GM21717 (cell line): ENCODE measurements around the gene NR4A1.

ENCODE experiments used
- ATAC-seq: cut with Tn5 transposase; IDR thresholded peaks from one replicate; pipeline ENCODE4 v1.9.1; 2021; ENCODE audit warnings: mild to moderate bottlenecking, moderate library complexity; ENCODE audit not compliant: unreplicated experiment

NR4A1 gene

DNA sequence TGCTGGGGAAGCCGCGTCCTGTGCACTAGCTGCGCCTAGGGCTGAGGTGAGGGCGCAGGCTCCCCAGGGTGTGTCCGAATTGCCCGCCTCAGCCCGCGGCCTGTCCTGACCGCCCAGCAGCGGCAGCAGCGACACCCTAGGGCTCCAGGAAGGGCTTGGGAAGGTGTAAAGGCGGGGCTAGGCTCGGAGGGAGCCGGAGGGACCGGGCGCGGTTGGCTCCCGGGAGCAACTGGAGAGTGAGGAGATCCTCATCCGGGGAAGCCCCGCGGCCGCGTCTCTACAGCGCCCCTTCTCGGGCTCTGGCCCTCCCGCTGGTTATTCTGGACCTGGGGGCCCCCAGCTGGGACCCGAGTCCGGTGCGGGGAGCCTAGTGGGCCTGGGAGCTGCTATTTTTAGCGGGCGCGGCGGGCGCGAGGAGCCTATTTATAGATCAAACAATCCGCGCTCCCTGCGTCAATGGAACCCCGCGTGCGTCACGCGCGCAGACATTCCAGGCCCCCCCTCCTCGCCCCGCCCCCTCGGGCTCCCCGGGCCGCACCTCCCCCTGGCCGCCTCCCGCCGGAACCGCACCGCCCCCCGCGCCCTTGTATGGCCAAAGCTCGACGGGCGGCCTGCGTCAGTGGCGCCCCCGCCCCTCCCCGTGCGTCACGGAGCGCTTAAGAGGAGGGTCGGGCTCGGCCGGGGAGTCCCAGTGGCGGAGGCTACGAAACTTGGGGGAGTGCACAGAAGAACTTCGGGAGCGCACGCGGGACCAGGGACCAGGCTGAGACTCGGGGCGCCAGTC is at the start of gene NR4A1:
Gene NR4A1 (plus strand): TSS at position 685 of the 784 bp plus-strand sequence. CDS start 2,887 bp downstream, outside the sequence.
- peak; percentile 76 for ATAC-seq

DNA sequence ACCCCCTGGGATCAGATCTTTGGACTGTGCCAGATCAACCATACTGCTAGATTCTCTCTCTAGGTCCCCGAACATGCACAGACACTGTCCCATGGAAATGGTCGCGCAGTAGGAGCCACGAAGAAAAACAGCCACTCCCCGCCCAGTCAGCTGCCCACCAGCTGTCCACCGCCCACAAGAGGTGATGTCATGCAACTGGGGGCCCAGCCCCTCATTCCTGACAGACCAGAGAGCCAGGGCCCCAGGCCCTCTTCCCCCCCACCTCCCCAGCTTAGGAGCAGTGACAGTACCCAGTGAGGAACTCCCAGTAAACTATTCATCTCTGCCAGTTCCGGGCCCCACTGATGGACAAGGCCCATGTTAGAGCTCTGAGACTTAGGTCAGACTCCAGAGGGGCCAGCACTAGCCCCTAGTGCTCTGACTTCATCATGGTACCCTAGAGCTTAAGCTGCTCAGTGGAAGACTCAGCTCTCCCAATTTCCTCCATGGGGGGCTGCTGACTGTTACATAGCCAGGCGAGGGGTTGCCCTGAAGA is 48.2 kb upstream of the NR4A1 start:
- no peak for ATAC-seq

DNA sequence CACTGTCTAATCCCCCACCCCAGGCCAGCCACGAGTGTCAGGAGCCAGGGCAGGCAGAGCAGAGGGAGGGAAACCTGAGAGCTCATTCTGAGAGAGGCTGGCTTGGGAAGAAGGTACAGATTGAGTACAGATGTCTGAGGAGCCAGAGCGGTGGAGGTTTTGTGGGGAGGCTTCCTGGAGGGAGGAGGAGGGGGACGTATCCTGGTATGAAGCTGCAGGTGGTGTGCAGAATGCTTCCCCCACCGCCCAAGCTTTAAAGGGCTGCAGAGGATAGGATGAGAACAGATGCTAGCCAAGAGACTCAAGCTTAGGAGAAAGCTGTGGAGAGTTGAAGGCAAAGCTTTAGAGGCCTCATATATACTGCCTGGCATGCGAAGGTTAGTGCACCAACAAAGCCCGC is 47.7 kb upstream of the NR4A1 start:
- no peak for ATAC-seq

- ATAC-seq: no peak
These were observed 47.1 kb upstream of the NR4A1 start for GRCh38 chr12:52004042-52004648.

- no peak for ATAC-seq
These were observed 45.9 kb upstream of the NR4A1 start for GRCh38 chr12:52005218-52005902.

GRCh38 chr12:52005903-52006703 is 45.1 kb upstream of the NR4A1 start:
- peak; percentile 59 for ATAC-seq

DNA sequence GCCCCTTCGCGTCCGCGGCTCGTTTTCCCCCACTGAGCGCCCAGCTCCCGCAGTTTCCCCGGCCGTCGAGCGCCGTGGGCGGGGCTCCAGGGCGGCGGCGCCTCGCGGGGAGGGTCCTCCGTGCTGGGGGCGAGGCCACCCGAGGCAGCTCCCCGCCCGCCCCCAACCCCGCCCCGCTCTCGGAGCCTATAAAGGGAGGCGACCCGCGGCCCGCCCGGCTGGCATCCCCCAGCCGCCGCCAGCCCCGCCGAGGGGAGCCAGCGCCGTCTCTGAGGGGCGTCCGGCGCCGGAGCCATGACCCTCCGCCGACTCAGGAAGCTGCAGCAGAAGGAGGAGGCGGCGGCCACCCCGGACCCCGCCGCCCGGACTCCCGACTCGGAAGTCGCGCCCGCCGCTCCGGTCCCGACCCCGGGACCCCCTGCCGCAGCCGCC is 44.5 kb upstream of the NR4A1 start, which contains the start of gene TAMALIN:
Gene TAMALIN (plus strand): TSS at position 221 of the 432 bp plus-strand sequence. CDS start 74 bp downstream, at position 295.
- no peak for ATAC-seq

DNA sequence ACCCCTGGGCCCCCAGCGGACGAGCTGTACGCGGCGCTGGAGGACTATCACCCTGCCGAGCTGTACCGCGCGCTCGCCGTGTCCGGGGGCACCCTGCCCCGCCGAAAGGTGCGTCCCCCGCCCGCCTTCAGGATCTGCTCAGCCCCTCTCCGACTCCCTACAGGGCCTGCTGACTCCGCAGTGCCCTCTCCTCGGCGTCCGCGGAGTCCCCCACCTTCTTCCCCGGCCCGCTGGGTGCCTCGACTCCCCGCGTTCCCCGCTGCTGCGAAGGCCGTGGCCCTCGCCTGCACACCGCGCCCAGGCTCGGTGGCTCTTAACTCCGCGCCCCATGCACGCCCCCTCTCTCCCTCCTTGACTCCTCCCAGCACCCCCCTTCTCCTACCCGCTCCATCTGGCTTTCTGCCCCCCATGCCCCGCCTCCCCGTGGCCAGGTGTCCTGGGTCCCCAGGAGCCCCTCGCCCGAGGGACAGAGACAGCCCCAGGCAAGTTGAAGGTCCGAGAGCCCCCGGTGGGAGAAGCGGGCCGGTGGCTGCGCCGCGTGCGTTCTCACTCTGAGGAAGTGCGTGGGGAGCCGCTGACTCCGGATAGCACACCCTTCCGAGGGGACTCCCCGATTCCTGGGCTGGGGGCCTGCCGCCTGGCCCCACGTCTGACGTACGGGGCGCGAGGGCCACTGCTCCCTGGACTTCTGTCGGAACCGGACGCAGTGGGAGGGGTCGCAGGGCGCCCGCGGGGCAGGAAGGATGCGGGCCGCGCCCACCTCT is 43.9 kb upstream of the NR4A1 start:
- ATAC-seq: no peak

GRCh38 chr12:52007982-52008510 is 43.2 kb upstream of the NR4A1 start:
- ATAC-seq: no peak

GRCh38 chr12:52009081-52009751 is 42.0 kb upstream of the NR4A1 start:
- no peak for ATAC-seq

DNA sequence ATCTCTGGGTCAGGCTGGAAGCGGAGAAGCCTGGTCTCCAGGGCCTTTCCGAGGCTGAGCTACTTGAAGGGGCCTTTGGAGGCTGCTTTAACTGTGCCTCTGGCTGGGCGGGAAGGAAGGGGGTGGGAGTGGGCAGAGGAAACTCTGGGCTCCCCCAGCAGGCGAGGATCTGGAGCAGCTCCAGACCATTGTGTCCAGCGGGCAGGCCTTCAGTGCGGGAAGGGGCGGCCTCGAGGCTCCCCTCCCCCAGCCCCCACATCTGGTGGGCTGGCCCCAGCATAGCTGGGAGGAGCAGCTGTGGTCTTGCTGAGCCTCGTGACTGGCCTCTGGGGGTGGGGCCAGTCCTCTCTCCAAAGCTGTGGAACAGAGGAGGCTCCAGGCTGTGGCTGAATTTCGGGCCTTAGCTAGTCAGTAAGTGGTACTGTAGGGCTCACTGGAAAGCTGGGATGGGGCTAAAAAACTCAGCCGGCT is 41.1 kb upstream of the NR4A1 start:
- ATAC-seq: no peak

GRCh38 chr12:52010692-52011601 is 40.3 kb upstream of the NR4A1 start:
- ATAC-seq: no peak

DNA sequence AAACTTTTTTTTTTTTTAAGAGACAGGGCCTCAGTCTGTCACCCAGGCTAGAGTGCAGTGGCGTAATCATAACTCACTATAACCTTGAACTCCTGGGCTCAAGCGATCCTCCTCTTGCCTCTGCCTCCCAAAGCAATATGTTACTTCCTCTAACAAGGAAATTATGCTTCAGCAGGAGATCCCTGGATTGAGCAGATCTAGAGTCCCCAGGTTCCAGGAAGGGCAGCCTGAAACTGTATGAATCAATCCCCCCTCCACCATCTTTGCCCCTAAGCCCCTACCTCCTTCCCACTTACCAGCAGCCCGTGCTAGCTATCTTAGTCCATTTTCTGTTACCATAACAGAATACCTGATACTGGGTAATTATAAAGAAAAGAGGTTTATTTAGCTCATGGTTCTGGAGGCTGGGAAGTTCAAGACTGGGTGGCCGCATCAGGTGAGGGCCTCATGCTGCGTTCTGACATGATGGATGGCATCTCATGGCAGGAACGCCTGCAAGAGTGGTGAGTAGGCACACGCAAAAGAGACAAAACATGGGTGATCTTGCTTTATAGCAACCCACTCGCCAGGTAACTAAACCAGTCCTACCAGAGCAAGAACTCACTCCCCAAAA is 39.5 kb upstream of the NR4A1 start:
- ATAC-seq: no peak

- ATAC-seq: no peak
These were observed 37.5 kb upstream of the NR4A1 start for GRCh38 chr12:52013626-52014310.

DNA sequence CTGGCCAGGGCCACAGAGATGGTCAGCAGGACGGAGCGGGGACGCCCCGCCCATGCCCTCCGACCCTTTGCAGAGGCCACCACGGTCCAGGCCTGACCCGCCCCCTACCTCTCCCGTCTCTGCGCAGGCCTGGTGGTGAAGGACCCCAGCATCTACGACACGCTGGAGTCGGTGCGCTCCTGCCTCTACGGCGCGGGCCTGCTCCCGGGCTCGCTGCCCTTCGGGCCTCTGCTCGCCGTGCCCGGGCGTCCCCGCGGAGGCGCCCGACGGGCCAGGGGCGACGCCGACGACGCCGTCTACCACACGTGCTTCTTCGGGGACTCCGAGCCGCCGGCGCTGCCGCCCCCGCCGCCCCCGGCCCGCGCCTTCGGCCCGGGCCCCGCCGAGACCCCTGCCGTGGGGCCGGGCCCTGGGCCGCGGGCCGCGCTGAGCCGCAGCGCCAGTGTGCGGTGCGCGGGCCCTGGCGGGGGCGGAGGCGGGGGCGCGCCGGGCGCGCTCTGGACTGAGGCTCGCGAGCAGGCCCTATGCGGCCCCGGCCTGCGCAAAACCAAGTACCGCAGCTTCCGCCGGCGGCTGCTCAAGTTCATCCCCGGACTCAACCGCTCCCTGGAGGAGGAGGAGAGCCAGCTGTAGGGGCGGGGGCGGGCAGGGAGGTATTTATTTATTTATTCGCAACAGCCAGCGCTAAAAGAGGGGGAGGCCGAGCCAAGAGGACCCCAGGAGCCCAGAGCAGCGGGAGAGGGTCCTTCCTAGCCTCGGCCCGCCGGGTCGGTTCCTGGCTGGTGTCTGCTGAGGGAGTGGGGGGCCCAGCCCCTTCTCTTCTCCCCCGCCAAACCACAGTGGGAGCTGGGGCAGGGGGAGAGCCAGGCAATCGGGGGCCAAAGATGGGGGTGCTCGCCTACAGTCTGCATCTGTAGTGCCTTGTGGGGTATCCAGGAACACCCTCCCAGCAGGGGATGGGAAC is 36.4 kb upstream of the NR4A1 start:
- no peak for ATAC-seq

DNA sequence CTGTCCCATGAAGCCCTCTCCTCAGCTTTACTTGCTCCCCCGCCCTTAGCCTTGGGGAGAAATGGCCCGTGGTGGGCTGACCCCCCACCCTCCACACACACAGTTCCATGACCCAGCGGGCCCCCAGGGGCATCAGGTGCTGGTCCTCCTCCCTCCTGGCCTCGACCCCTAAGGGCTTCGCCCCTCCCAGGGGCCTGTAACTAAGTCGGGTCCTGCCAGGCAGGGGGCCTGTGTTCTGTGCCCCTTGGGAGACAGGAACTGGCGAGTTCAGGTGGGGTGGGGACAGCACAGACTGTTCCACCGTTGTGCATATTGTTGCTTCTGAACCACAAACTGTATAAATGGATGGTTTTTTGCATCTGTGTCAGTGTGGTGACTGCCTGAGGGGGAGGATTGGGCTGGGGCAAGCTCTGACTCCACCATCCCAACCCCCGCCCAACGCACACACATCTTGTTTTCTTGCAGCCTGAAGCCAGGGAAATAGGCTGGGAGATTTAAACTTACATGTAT is 35.7 kb upstream of the NR4A1 start:
- no peak for ATAC-seq
